Measurements from ENCODE around the gene MERTK. TPM values are rescaled to one million over a fixed set of nuclear protein-coding genes. Genes with fewer than 3 reads are reported as not detected.

The MERTK gene
- total and polyA plus RNA-seq, 2 of the 13 experiments (the other 11 are each of a cell fraction or from before 2014, with no cell fraction given): 37.3 to 44.7 TPM

GRCh38 chr2:112054847-112055729 is 156.7 kb downstream of the MERTK start, which contains the start of gene TMEM87B (continued):
- TF ChIP-seq HIVEP1 (CRISPR knock-in tag; IDR thresholded peaks at IDR 0.05) (no peak), ZNF782 (CRISPR knock-in tag; IDR thresholded peaks at IDR 0.05; ENCODE audit: borderline replicate concordance) (peak; percentile 80; the same call in 1 of the 2 replicates), FOXA1 (IDR thresholded peaks at IDR 0.05) (no peak), FOXA1 (CRISPR knock-in tag; IDR thresholded peaks at IDR 0.05) (no peak; the same call in 1 of the 2 replicates), ZNF24 (IDR thresholded peaks at IDR 0.05) (no peak), LCORL (IDR thresholded peaks at IDR 0.05) (no peak), LCORL (CRISPR knock-in tag; IDR thresholded peaks at IDR 0.05) (peak; percentile 78; the same call in 1 of the 2 replicates), BCL6 (CRISPR knock-in tag; IDR thresholded peaks at IDR 0.05) (peak; percentile 60), ZSCAN29 (CRISPR knock-in tag; conservative IDR thresholded peaks at IDR 0.05) (peak; percentile 93), ZNF10 (CRISPR knock-in tag; IDR thresholded peaks at IDR 0.05; ENCODE audit: borderline replicate concordance, low read depth) (no peak), RNF2 (conservative IDR thresholded peaks at IDR 0.05; ENCODE audit: low read depth) (no peak; the same call in 1 of the 2 replicates), MIXL1 (CRISPR knock-in tag; IDR thresholded peaks at IDR 0.05) (no peak), SOX13 (IDR thresholded peaks at IDR 0.05) (no peak), SOX13 (CRISPR knock-in tag; conservative IDR thresholded peaks at IDR 0.05 in 1 of 2, IDR thresholded peaks at IDR 0.05 in 1 of 2) (no peak; a peak in 1 of 4 replicates), MXD4 (CRISPR knock-in tag; IDR thresholded peaks at IDR 0.05) (peak; percentile 42; the same call in 1 of the 2 replicates), ZNF225 (CRISPR knock-in tag; IDR thresholded peaks at IDR 0.05) (peak; percentile 92), HNF1A (IDR thresholded peaks at IDR 0.05; ENCODE audit: low read depth) (no peak), HNF1A (CRISPR knock-in tag; IDR thresholded peaks at IDR 0.05; ENCODE audit: borderline replicate concordance) (0 out of 2 replicates have a peak, but pooled peaks have one; percentile 73), DRAP1 (CRISPR knock-in tag; IDR thresholded peaks at IDR 0.05) (peak; percentile 61), HDAC2 (CRISPR knock-in tag; IDR thresholded peaks at IDR 0.05) (peak; percentile 52; the same call in 1 of the 2 replicates), ATAD3A (CRISPR knock-in tag; IDR thresholded peaks at IDR 0.05) (no peak), GABPB1 (CRISPR knock-in tag; IDR thresholded peaks at IDR 0.05) (peak; percentile 63), ZNF780A (CRISPR knock-in tag; IDR thresholded peaks at IDR 0.05) (0 out of 2 replicates have a peak, but pooled peaks have one; percentile 51), KDM2A (CRISPR knock-in tag; IDR thresholded peaks at IDR 0.05; ENCODE audit: borderline replicate concordance, low read depth) (peak; percentile 80), E2F1 (CRISPR knock-in tag; IDR thresholded peaks at IDR 0.05) (peak; percentile 73; the same call in 1 of the 2 replicates)
